Ectodermal cell (in vitro differentiated cells): ENCODE measurements around the gene ADPRM.
"Not testable (repeated sequence)": the region's sequence is repeated elsewhere in the genome, so short reads cannot be mapped to it uniquely, and the experiment has no call there.

Source experiments
- H3K27ac ChIP-seq: 2 replicates; pipeline ENCODE4 v1.7.0; 2013; ENCODE audit warnings: mild to moderate bottlenecking, low read depth, low read length; ENCODE audit not compliant: insufficient read depth, poor library complexity, severe bottlenecking
- H3K27me3 ChIP-seq: 2 replicates; pipeline ENCODE4 v1.7.0; 2013; ENCODE audit warnings: mild to moderate bottlenecking, low read length; ENCODE audit not compliant: insufficient read depth, control insufficient read depth, poor library complexity, severe bottlenecking
- H3K36me3 ChIP-seq: one replicate; pipeline ENCODE4 v1.7.0; 2013; ENCODE audit warnings: low read length; ENCODE audit not compliant: control insufficient read depth, insufficient read depth
- H3K4me1 ChIP-seq: one replicate; pipeline ENCODE4 v1.7.0; 2013; ENCODE audit warnings: low read length; ENCODE audit not compliant: control insufficient read depth, insufficient read depth
- H3K4me3 ChIP-seq: 2 replicates; pipeline ENCODE4 v1.7.0; 2013; ENCODE audit warnings: low read depth, low read length, control low read depth; ENCODE audit not compliant: insufficient read depth
- H3K9me3 ChIP-seq: 2 replicates; pipeline ENCODE4 v1.7.0; 2013; ENCODE audit warnings: mild to moderate bottlenecking, low read length, moderate library complexity; ENCODE audit not compliant: control insufficient read depth
- WGBS, 2 experiments: methylation state at CpG; one replicate each; pipeline ENCODE4 v1.1.7; 2013; ENCODE audit warnings: missing lambda C conversion rate in 2 of 2; 5-methylcytosine and 5-hydroxymethylcytosine counted together

The ADPRM gene

DNA sequence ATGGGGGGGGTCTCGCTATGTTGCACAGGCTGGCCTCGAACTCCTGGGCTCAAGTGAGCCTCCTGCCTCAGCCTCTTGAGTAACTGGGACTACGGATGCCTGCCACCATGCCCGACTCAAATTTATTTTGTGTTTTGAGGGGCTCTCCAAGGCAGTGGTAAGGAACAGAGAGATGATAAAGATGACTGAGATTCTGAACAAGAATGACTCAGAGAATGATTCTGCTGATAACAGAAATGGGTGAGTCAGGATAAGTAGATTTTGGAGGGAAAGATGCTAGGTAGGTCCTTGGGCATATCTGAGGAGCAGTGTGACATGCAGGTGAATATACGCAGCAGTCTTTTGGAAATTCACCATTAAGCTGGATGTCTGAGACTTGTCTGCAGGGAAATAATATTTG lies 29.8 kb downstream of the ADPRM start:
- Histone ChIP-seq H3K9me3 (no peaks in the 10 kb centered on the region), H3K4me3 (no peak overlapping the region), H3K27ac (no peak overlapping the region), H3K4me1 (peaks cover 2% of the 10 kb centered on the region), H3K36me3 (no peaks in the 10 kb centered on the region), H3K27me3 (peaks cover 16% of the 10 kb centered on the region)
- WGBS, 2 experiments, result 83 to 86% methylated on average over 5 of the region's 5 CpGs

DNA sequence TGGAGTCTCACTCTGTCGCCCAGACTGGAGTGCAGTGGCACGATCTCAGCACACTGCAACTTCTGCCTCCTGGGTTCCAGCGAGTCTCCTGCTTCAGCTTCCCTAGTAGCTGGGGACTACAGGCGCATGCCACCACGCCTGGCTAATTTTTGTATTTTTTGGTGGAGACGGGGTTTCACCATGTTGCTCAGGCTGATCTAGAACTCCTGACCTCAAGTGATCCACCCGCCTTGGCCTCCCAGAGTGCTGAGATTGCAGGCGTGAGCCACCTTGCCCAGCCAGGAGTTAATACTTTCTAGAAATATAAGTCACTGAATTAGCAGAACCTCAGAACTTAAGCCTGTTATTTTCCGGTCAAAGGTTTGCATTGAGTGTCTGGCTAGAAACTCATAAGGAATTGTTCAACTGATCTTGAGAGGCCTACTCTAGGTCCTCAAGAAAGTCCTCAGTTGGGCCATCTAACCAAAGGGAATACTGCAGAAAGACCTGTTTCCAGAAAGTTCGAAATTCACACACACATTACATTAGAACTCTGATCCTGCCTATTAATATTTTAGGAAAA lies 31.0 kb downstream of the ADPRM start:
- Histone ChIP-seq H3K27ac (no peak overlapping the region), H3K4me1 (peaks cover 2% of the 10 kb centered on the region), H3K27me3 (peaks cover 16% of the 10 kb centered on the region), H3K4me3 (no peak overlapping the region), H3K9me3 (no peaks in the 10 kb centered on the region), H3K36me3 (no peaks in the 10 kb centered on the region)
- WGBS, 2 experiments, result 96 to 97% methylated on average over 10 of the region's 10 CpGs

GRCh38 chr17:10729334-10730193 lies 32.2 kb downstream of the ADPRM start, which contains the start of gene TMEM220:
TMEM220 (minus strand) TSS chr17:10730023; CDS start chr17:10729851, 172 bp downstream.
- peak within 1 kb of the TSS; percentile 26 for H3K27ac ChIP-seq
- peak within 1 kb of the TSS; percentile 65 for H3K4me3 ChIP-seq
- H3K9me3 ChIP-seq, result no peaks in the 10 kb centered on the region
- no peaks in the 10 kb centered on the region for H3K36me3 ChIP-seq
- H3K27me3 ChIP-seq, result peaks cover 16% of the 10 kb centered on the region
- peaks cover 2% of the 10 kb centered on the region for H3K4me1 ChIP-seq
- 6 to 7% methylated on average over 75 to 77 of the region's 79 CpGs for WGBS, 2 experiments

GRCh38 chr17:10730247-10730646 lies 32.9 kb downstream of the ADPRM start:
- H3K27ac ChIP-seq, H3K4me1 ChIP-seq, H3K9me3 ChIP-seq, H3K36me3 ChIP-seq: not testable (repeated sequence)
- Histone ChIP-seq H3K27me3 (peaks cover 16% of the 10 kb centered on the region), H3K4me3 (peak overlapping the region; percentile 65)
- WGBS, 2 experiments, result 13% methylated on average over 15 of the region's 15 CpGs

- Histone ChIP-seq H3K27me3 (peaks cover 16% of the 10 kb centered on the region), H3K4me1 (peaks cover 2% of the 10 kb centered on the region), H3K9me3 (no peaks in the 10 kb centered on the region), H3K4me3 (no peak overlapping the region), H3K36me3 (no peaks in the 10 kb centered on the region), H3K27ac (no peak overlapping the region)
- WGBS, 2 experiments, result 81 to 82% methylated on average over 5 to 6 of the region's 6 CpGs
Observed at GRCh38 chr17:10731408-10731879, 34.0 kb downstream of the ADPRM start.

DNA sequence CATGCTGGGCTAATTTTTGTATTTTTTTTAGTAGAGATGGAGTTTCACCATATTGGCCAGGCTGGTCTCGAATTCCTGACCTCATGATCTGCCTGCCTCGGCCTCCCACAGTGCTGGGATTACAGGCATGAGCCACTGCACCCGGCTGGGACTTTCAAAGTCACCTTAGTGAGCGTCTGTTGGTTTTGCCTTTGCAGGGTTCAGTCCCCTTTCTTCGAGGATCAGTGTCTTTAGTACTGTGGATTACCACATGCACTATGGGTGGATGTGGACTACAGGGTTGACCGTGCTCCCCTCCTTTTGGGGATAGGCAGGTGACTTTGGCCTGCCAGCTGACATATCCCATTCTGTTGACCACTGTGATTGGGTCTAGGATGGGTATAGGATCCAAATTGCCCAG lies 34.7 kb downstream of the ADPRM start:
- not testable (repeated sequence) for H3K36me3 ChIP-seq, H3K4me1 ChIP-seq, H3K9me3 ChIP-seq, H3K27ac ChIP-seq, H3K4me3 ChIP-seq
- peaks cover 16% of the 10 kb centered on the region for H3K27me3 ChIP-seq
- 78% methylated on average over 6 of the region's 6 CpGs for WGBS, 2 experiments

GRCh38 chr17:10733666-10734065 lies 36.3 kb downstream of the ADPRM start:
- Histone ChIP-seq H3K9me3 (no peaks in the 10 kb centered on the region), H3K36me3 (no peaks in the 10 kb centered on the region), H3K27ac (no peak overlapping the region), H3K4me3 (no peak overlapping the region), H3K27me3 (peaks cover 16% of the 10 kb centered on the region), H3K4me1 (peaks cover 2% of the 10 kb centered on the region)
- WGBS, 2 experiments, result 90 to 95% methylated on average over 3 of the region's 3 CpGs

GRCh38 chr17:10735251-10735650 lies 37.9 kb downstream of the ADPRM start:
- Histone ChIP-seq H3K27ac (no peak overlapping the region), H3K27me3 (peaks cover 5% of the 10 kb centered on the region), H3K4me1 (peaks cover 2% of the 10 kb centered on the region), H3K4me3 (no peak overlapping the region), H3K9me3 (no peaks in the 10 kb centered on the region), H3K36me3 (no peaks in the 10 kb centered on the region)
- 87 to 93% methylated on average over 2 of the region's 2 CpGs for WGBS, 2 experiments

DNA sequence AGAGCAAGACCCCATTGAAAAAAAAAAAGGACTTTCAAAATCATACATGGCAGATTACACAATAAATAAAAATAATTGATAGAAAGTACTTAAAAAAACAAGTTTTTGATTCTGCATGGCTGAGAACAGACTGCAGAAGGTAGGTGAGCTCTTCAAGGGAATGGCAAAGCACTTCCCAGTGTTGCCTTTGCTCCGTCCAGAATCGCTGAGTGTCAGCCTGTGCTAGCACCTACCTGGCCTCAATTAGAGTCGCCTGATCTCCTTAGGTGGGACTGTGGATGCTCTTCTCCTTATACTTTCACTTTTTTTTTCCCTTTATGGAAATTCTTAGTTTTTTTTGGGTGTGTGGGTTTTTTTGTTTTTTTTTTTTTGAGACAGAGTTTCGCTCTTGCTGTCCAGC lies 38.4 kb downstream of the ADPRM start:
- H3K9me3 ChIP-seq, result no peaks in the 10 kb centered on the region
- H3K27me3 ChIP-seq, result no peaks in the 10 kb centered on the region
- 95 to 96% methylated on average over 3 to 4 of the region's 4 CpGs for WGBS, 2 experiments
- peaks cover under 1% of the 10 kb centered on the region for H3K4me1 ChIP-seq
- H3K27ac ChIP-seq, result no peak overlapping the region
- no peak overlapping the region for H3K4me3 ChIP-seq
- H3K36me3 ChIP-seq, result no peaks in the 10 kb centered on the region

GRCh38 chr17:10737168-10737622 lies 39.8 kb downstream of the ADPRM start:
- H3K4me1 ChIP-seq, result no peaks in the 10 kb centered on the region
- H3K27ac ChIP-seq, result no peak overlapping the region
- H3K9me3 ChIP-seq, result no peaks in the 10 kb centered on the region
- 17% methylated on average over 6 of the region's 6 CpGs for WGBS, 2 experiments
- no peaks in the 10 kb centered on the region for H3K36me3 ChIP-seq
- H3K4me3 ChIP-seq, result no peak overlapping the region
- no peaks in the 10 kb centered on the region for H3K27me3 ChIP-seq
